GM18868 (cell line): ENCODE measurements around the gene TMEM179B.
"Not testable (repeated sequence)": the region's sequence is repeated elsewhere in the genome, so short reads cannot be mapped to it uniquely, and the experiment has no call there.

Experiments used
- ATAC-seq: cut with Tn5 transposase; IDR thresholded peaks from one replicate; pipeline ENCODE4 v1.9.1; 2021; ENCODE audit warnings: mild to moderate bottlenecking, moderate library complexity; ENCODE audit not compliant: unreplicated experiment

TMEM179B gene

GRCh38 chr11:62788991-62789390, 1.8 kb downstream of the TMEM179B start:
- ATAC-seq = no peak

- ATAC-seq = no peak
These were observed 2.4 kb downstream of the TMEM179B start for GRCh38 chr11:62789576-62789975.

- peak; percentile 73 for ATAC-seq
These were observed 4.4 kb downstream of the TMEM179B start, which contains the start of gene TMEM223 for GRCh38 chr11:62791501-62792201. TMEM223 (minus strand) TSS chr11:62792006; CDS start chr11:62791994, 12 bp downstream.

GRCh38 chr11:62792202-62792575, 5.0 kb downstream of the TMEM179B start:
- ATAC-seq = no peak

GRCh38 chr11:62794201-62794775, 7.1 kb downstream of the TMEM179B start:
- no peak for ATAC-seq

- no peak for ATAC-seq
These were observed 9.1 kb downstream of the TMEM179B start for GRCh38 chr11:62796281-62796680.

- ATAC-seq = no peak
These were observed 12.3 kb downstream of the TMEM179B start for GRCh38 chr11:62799486-62799885.

GRCh38 chr11:62801071-62801470, 13.9 kb downstream of the TMEM179B start:
- no peak for ATAC-seq

- no peak for ATAC-seq
These were observed 17.3 kb downstream of the TMEM179B start for GRCh38 chr11:62804310-62805075.

GRCh38 chr11:62805076-62805892, 18.1 kb downstream of the TMEM179B start, which contains the start of gene NXF1:
NXF1 (minus strand) TSS chr11:62805440; CDS start chr11:62805356, 84 bp downstream.
- ATAC-seq = peak; percentile 78

- peak; percentile 2 for ATAC-seq
These were observed 18.8 kb downstream of the TMEM179B start for GRCh38 chr11:62805961-62806441.

- no peak for ATAC-seq
These were observed 19.5 kb downstream of the TMEM179B start for GRCh38 chr11:62806611-62807121.

- no peak for ATAC-seq
These were observed 23.5 kb downstream of the TMEM179B start for GRCh38 chr11:62810748-62811147.

GRCh38 chr11:62811659-62812058, 24.5 kb downstream of the TMEM179B start:
- no peak for ATAC-seq

GRCh38 chr11:62816557-62816956, 29.4 kb downstream of the TMEM179B start:
- no peak for ATAC-seq

- ATAC-seq = no peak
These were observed 29.9 kb downstream of the TMEM179B start for GRCh38 chr11:62817129-62817528.

GRCh38 chr11:62823677-62824076, 36.5 kb downstream of the TMEM179B start:
- ATAC-seq = no peak

- ATAC-seq = not testable (repeated sequence)
These were observed 40.9 kb downstream of the TMEM179B start for GRCh38 chr11:62828130-62828529.

GRCh38 chr11:62830904-62831519, 43.8 kb downstream of the TMEM179B start:
- ATAC-seq = no peak
